ENCODE measurements around the gene ERG28.

The ERG28 gene

DNA sequence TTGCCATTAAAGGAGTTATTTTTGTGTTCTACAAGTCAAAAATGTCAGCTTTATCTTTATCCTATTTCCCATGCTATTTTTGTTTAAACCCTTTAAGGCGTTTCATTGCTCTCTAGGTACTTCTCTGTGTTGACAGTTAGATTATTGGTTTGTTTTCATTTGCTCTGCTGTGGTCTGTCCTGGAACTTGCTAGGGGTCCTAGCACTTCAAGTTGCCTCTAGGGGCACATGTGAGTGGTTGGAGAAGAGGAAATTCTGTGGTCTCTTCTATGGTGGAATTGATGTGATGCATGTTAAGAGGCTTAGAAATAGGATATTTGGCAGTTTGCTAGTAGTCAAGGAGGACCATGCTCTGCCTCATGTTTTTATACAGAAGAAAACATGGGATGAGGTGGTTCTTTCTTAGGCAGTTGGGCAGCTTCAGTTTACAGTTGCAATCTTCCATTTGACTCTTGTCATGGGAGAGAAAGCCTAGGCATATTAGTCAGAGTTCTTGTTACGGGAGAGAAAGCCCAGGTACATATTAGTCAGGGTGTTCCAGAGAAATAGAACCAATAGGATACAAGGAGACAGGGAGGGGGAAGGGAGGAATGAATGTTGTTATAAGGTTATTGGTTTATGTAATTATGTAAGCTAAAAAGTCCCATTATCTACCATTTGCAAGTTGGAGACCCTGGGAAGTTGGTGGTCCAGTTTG is 14.7 kb upstream of the ERG28 start:
- no peak for TF ChIP-seq POLR2A (IDR thresholded peaks at IDR 0.05; ENCODE audit: low read depth, low read length)
- no peak for FAIRE-seq
- no peak for DNase-seq (ENCODE audit: insufficient read length, low spot score)

GRCh38 chr14:75673345-75674035 is 12.8 kb upstream of the ERG28 start:
- TF ChIP-seq POLR2A (IDR thresholded peaks at IDR 0.05; ENCODE audit: low read depth, low read length): no peak
- DNase-seq (ENCODE audit: insufficient read length, low spot score): no peak
- no peak for FAIRE-seq

DNA sequence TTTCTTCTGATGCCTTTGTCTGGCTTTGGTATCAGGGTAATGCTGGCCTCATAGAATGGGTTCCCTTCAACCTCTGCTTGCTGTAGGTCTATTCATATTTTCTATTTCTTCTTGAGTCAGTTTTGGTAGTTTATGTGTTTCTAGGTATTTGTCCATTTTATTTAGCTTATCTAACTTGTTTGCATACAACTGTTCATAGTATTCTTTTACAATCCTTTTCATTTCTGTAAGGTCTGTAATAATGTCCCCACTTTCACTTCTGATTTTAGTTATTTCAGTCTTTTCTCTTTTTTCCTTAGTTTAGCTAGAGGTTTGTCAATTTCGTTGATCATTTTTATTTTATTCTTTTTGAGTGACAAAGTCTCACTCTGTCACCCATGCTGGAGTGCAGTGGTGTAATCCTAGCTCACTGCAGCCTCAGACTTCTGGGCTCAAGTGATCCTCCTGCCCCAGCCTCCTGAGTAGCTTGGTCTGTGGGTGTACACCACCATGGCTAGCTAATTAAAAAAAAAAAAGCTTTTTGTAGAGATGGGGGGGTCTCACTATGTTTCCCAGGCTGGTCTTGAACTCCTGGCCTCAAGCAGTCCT is 12.0 kb upstream of the ERG28 start:
- no peak for FAIRE-seq
- no peak for DNase-seq (ENCODE audit: insufficient read length, low spot score)
- TF ChIP-seq POLR2A (IDR thresholded peaks at IDR 0.05; ENCODE audit: low read depth, low read length): no peak

DNA sequence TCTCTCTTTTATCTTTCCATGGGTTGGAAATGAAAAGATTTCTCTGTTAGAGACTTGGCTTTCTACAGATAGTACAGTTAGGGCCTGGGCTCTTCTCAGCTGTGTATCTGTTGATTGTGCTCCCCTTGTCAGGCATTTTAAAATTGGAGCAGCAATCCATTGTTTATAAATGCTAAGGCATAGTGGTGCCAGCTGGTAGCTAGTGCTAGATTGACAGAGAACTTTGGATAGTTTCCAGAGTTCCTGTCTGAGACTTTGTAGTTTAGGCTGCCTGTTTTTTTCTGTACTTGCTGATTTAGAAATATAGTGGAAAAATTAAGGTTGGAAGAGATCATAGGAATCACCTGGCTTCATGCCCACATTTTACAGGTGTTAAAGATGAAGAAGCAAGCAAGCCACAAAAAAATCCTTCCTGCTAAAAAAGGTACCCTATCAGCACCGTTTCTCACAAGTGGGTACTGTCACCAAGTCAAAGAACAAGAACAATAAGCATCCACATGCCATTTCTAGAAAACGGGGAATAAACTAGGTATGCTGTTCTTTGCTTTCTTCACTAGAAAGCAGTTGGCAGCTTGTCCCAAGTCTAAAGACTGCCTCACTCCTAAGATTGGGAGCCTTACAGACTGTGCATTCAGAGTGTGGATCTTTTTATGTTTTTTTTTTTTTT is 6.6 kb upstream of the ERG28 start:
- DNase-seq (ENCODE audit: insufficient read length, low spot score): no peak
- no peak for FAIRE-seq
- no peak for TF ChIP-seq POLR2A (IDR thresholded peaks at IDR 0.05; ENCODE audit: low read depth, low read length)

- no peak for FAIRE-seq
- TF ChIP-seq POLR2A (IDR thresholded peaks at IDR 0.05; ENCODE audit: low read depth, low read length): no peak
Observed at GRCh38 chr14:75662966-75663365, 2.3 kb upstream of the ERG28 start.

GRCh38 chr14:75661499-75661814 is 781 bp upstream of the ERG28 start:
- FAIRE-seq (no peak), DNase-seq (ENCODE audit: insufficient read length, low spot score) (no peak)
- no peak for TF ChIP-seq POLR2A (IDR thresholded peaks at IDR 0.05; ENCODE audit: low read depth, low read length)

More at GRCh38 chr14:75662966-75663365, 2.3 kb upstream of the ERG28 start:
- no peak for DNase-seq (ENCODE audit: insufficient read length, low spot score)

DNA sequence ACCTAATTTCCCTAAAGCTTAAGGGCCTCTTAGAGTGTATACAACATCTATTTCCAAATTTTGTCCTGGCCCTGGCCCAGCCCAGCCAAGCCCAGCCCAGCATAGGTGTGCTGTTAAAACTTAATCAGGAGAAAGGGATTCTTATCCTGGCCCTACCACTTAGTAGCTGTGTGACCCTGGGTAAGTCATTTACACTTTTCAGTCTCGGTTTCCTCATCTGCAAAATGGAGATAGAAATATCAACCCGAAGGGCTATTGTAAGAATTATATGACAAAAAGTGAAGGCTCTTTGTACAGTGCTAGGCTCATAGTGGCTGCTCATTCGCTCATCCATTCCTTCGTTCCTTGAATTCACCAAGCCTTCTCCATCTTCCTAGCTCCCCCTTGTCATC is 442 bp downstream of the ERG28 start:
- no peak for FAIRE-seq
- no peak for DNase-seq (ENCODE audit: insufficient read length, low spot score)
- TF ChIP-seq POLR2A (IDR thresholded peaks at IDR 0.05; ENCODE audit: low read depth, low read length): no peak

DNA sequence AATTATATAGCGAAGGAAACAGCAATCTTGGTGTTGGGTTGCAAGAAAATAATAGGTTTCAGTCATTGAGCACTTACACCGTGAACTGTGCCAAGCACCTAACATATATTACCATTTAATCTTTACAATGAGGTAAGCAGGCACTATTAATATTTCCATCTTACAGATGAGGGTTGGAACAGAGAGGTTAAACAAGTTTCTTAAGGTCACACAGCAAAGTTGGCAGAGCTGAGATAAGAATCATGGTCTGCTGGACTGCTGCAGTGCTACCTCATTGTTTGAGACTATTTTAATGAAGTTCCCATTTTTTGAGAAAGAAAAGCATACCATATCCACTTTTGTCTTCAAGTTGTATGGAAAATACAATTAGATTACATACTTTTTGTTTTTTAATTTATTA is 1.7 kb downstream of the ERG28 start:
- FAIRE-seq (no peak), DNase-seq (ENCODE audit: insufficient read length, low spot score) (no peak)
- TF ChIP-seq POLR2A (IDR thresholded peaks at IDR 0.05; ENCODE audit: low read depth, low read length): no peak

DNA sequence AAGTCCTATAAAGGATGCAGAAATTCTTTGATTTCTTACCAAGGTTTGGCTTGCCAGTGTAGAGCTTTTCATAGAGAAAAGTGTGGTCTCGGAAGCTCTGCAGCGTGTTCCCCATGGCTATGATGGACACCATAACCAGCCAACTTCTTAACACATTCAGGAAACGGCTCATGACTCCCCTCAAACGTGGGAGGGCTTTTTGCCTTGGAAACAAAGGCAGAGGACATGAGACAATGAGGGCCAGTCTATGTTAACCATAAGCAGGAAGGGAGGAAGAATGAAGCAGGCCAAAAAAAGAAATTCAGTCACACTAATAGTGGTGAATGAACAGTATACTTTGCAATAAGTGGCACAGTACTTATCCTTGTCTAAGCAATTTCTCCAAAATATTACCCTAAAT is 3.3 kb downstream of the ERG28 start:
- FAIRE-seq (no peak), DNase-seq (ENCODE audit: insufficient read length, low spot score) (no peak)
- TF ChIP-seq POLR2A (IDR thresholded peaks at IDR 0.05; ENCODE audit: low read depth, low read length): no peak

- no peak for TF ChIP-seq POLR2A (IDR thresholded peaks at IDR 0.05; ENCODE audit: low read depth, low read length)
- FAIRE-seq: no peak
- DNase-seq (ENCODE audit: insufficient read length, low spot score): no peak
Observed at GRCh38 chr14:75655235-75655634, 5.4 kb downstream of the ERG28 start.

- peak; percentile 89 for FAIRE-seq
- peak; percentile 44 for DNase-seq (ENCODE audit: insufficient read length, low spot score)
- no peak for TF ChIP-seq POLR2A (IDR thresholded peaks at IDR 0.05; ENCODE audit: low read depth, low read length)
Observed at GRCh38 chr14:75654127-75654732, 6.4 kb downstream of the ERG28 start.

DNA sequence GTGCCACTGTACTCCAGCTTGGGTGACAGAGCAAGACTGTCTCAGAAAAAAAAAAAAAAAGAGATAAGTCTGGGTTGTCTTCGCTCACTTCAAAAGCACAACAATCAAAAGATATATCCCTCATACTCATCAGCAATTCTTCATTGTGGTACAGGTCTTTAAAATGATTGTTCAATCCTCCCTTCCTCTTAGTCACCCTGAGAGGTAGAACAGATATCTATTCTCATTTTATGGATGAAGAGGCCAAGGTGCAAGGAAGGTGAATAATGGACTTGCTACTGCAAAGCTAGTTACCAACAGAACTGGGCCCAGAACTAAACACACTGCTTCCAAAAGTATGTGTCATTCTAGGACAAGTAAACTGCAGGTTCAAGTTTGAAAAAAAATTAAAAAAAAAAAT is 7.1 kb downstream of the ERG28 start:
- TF ChIP-seq POLR2A (IDR thresholded peaks at IDR 0.05; ENCODE audit: low read depth, low read length): no peak
- FAIRE-seq (no peak), DNase-seq (ENCODE audit: insufficient read length, low spot score) (no peak)

- FAIRE-seq: no peak
- no peak for DNase-seq (ENCODE audit: insufficient read length, low spot score)
- TF ChIP-seq POLR2A (IDR thresholded peaks at IDR 0.05; ENCODE audit: low read depth, low read length): no peak
Observed at GRCh38 chr14:75650253-75651058, 10.2 kb downstream of the ERG28 start.

All from H54 (cell line).